ENCODE data around the gene SLC39A3. TPM values are rescaled to one million over a fixed set of nuclear protein-coding genes. Genes with fewer than 3 reads are reported as not detected.

The SLC39A3 gene
- total and polyA plus RNA-seq, 2 of the 8 experiments (the other 6 are each of a cell fraction or from before 2014, with no cell fraction given): 33.0 to 52.9 TPM

GRCh38 chr19:2732883-2733282 is 6.9 kb downstream of the SLC39A3 start (continued):
- TF ChIP-seq NANOG (IDR thresholded peaks at IDR 0.05; ENCODE audit: insufficient read depth, low read depth, low read length, poor library complexity, severe bottlenecking): no peak

All from H1 (cell line).